Bronchial epithelial cell (primary cell): ENCODE data around the gene RTBDN. TPM values are rescaled to one million over a fixed set of nuclear protein-coding genes. Genes with fewer than 3 reads are reported as not detected.

Experiments
- DNase-seq: peaks from one replicate; pipeline ENCODE4 v3.0.0-alpha.2; 2010; ENCODE audit warnings: low read depth
- FAIRE-seq: peaks from 2 replicates; lab custom pipeline; 2011; peaks lifted over from hg19 to GRCh38; lab: Jason Lieb, UNC
- H3K27me3 ChIP-seq: 2 replicates; pipeline ENCODE4 v1.5.1; 2011; ENCODE audit warnings: low read length; ENCODE audit not compliant: control insufficient read depth, insufficient read depth
- H3K36me3 ChIP-seq: 2 replicates; pipeline ENCODE4 v1.5.1; 2011; ENCODE audit warnings: low read length; ENCODE audit not compliant: control insufficient read depth, insufficient read depth
- H3K4me3 ChIP-seq: 2 replicates; pipeline ENCODE4 v1.5.1; 2011; ENCODE audit warnings: mild to moderate bottlenecking, low read depth, low read length, control low read depth
- CTCF ChIP-seq: IDR thresholded peaks from 2 replicates; pipeline ENCODE4 v1.5.1; 2011; ENCODE audit warnings: mild to moderate bottlenecking, moderate library complexity, low read length, control low read depth, inconsistent platforms; ENCODE audit not compliant: insufficient read depth, severe bottlenecking
- total RNA-seq: library from RNA; depleted of rRNA; stranded (reverse); fragments of >200 nt; gene quantifications from 2 replicates; pipeline ENCODE4 v1.2.1, GENCODE V29; 2014

The RTBDN gene
- total RNA-seq, 1 donor from 2014 or later: not detected

GRCh38 chr19:12867120-12868099 lies 33.0 kb upstream of the RTBDN start:
- peak; percentile 28 for DNase-seq
- no peak for FAIRE-seq
- peak overlapping the region; percentile 30 for H3K4me3 ChIP-seq

GRCh38 chr19:12866416-12867119 lies 32.2 kb upstream of the RTBDN start:
- no peak overlapping the region for H3K4me3 ChIP-seq
- H3K27me3 ChIP-seq: no peaks in the 10 kb centered on the region
- FAIRE-seq: no peak
- H3K36me3 ChIP-seq: no peaks in the 10 kb centered on the region
- DNase-seq: no peak
- no peak for TF ChIP-seq CTCF

More at GRCh38 chr19:12867120-12868099, 33.0 kb upstream of the RTBDN start:
- no peak for TF ChIP-seq CTCF
- Histone ChIP-seq H3K36me3 (no peaks in the 10 kb centered on the region), H3K27me3 (no peaks in the 10 kb centered on the region)

GRCh38 chr19:12865746-12866415 lies 31.5 kb upstream of the RTBDN start:
- H3K4me3 ChIP-seq: no peak overlapping the region
- TF ChIP-seq CTCF: no peak
- no peaks in the 10 kb centered on the region for H3K27me3 ChIP-seq
- DNase-seq (no peak), FAIRE-seq (no peak)
- H3K36me3 ChIP-seq: no peaks in the 10 kb centered on the region

- no peak for DNase-seq
- no peak for FAIRE-seq
Measured at GRCh38 chr19:12864721-12865715, 30.6 kb upstream of the RTBDN start.

More at GRCh38 chr19:12864721-12865715, 30.6 kb upstream of the RTBDN start:
- Histone ChIP-seq H3K36me3 (no peaks in the 10 kb centered on the region), H3K27me3 (no peaks in the 10 kb centered on the region), H3K4me3 (no peak overlapping the region)
- TF ChIP-seq CTCF: no peak
